ENCODE results near the gene EGLN1.
A peak's percentile ranks its signal among the peaks of the same experiment; 100 is the strongest.

Gene EGLN1

GRCh38 chr1:231395076-231395997 lies 26.8 kb downstream of the EGLN1 start:
- DNase-seq, result no peak

GRCh38 chr1:231393668-231394067 lies 28.4 kb downstream of the EGLN1 start:
- no peak for DNase-seq

- DNase-seq, result no peak
Observed at GRCh38 chr1:231392389-231393131, 29.5 kb downstream of the EGLN1 start.

- DNase-seq, result no peak
Observed at GRCh38 chr1:231390071-231390470, 32.0 kb downstream of the EGLN1 start.

GRCh38 chr1:231387770-231388669 lies 34.1 kb downstream of the EGLN1 start:
- no peak for DNase-seq

- no peak for DNase-seq
Observed at GRCh38 chr1:231386466-231386865, 35.6 kb downstream of the EGLN1 start.

- DNase-seq, result no peak
Observed at GRCh38 chr1:231385416-231385748, 36.7 kb downstream of the EGLN1 start.

- DNase-seq, result no peak
Observed at GRCh38 chr1:231384696-231385415, 37.2 kb downstream of the EGLN1 start.

- no peak for DNase-seq
Observed at GRCh38 chr1:231383159-231383860, 38.8 kb downstream of the EGLN1 start.

GRCh38 chr1:231382426-231382825 lies 39.7 kb downstream of the EGLN1 start:
- no peak for DNase-seq

- no peak for DNase-seq
Observed at GRCh38 chr1:231381729-231382128, 40.4 kb downstream of the EGLN1 start.

- DNase-seq, result no peak
Observed at GRCh38 chr1:231376875-231377549, 45.1 kb downstream of the EGLN1 start.

- no peak for DNase-seq
Observed at GRCh38 chr1:231376101-231376500, 46.0 kb downstream of the EGLN1 start.

GRCh38 chr1:231374394-231374793 lies 47.7 kb downstream of the EGLN1 start:
- DNase-seq, result no peak

GRCh38 chr1:231372501-231372900 lies 49.6 kb downstream of the EGLN1 start:
- no peak for DNase-seq

GRCh38 chr1:231369282-231369681 lies 52.8 kb downstream of the EGLN1 start:
- DNase-seq, result peak; percentile 50

GRCh38 chr1:231364192-231364591 lies 57.9 kb downstream of the EGLN1 start:
- no peak for DNase-seq

GRCh38 chr1:231363624-231364023 lies 58.5 kb downstream of the EGLN1 start:
- no peak for DNase-seq

- no peak for DNase-seq
Observed at GRCh38 chr1:231362325-231362724, 59.8 kb downstream of the EGLN1 start.

GRCh38 chr1:231359113-231359512 lies 63.0 kb downstream of the EGLN1 start:
- no peak for DNase-seq

- DNase-seq, result peak; percentile 73
Observed at GRCh38 chr1:231357831-231358354, 64.2 kb downstream of the EGLN1 start.
